Measurements from ENCODE around the gene FLNA.
"Not testable (repeated sequence)": the region's sequence is repeated elsewhere in the genome, so short reads cannot be mapped to it uniquely, and the experiment has no call there.

FLNA gene

DNA sequence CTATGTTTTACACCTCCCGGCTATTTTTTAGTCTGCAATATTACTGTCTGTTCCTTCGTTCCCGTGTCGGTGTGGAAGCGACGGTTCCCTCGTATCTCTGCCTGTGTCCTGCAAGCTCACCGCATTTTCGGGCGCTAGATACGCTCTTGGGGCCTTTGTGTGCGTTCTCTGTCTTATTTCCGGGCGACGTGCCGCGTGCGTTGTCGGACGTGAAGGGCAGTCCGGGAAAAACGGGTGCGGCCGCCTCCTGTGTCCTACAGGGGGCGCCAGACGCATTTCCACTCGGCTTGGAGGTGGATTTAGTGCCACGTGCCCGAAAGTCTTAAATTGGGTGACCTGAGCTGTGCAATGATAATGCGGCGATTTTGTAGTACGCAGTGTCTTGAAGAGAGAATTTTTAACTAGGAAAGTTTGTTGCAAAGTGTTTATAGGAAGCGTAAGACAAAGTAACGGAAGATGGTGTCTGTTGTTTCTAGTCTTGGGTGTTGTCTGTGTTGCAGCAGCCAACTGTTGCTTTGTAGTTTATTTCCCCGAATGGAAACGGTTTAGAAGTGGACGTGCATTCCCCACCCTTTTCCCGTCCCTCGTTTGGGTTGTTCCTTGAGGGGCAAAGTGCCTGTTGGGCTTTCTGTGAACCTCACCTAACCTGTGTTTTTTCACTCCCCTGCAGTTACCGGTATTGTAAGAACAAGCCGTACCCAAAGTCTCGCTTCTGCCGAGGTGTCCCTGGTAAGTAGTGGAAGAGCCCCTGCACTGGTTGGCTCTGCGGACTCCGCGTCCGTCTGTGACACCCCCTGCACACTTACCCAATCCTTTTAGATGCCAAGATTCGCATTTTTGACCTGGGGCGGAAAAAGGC is 24.5 kb upstream of the FLNA start:
- H3K36me3 ChIP-seq (ENCODE audit: control insufficient read depth, insufficient read depth, low read length) = no peaks in the 10 kb centered on the region
- TF ChIP-seq, protein P1, sequence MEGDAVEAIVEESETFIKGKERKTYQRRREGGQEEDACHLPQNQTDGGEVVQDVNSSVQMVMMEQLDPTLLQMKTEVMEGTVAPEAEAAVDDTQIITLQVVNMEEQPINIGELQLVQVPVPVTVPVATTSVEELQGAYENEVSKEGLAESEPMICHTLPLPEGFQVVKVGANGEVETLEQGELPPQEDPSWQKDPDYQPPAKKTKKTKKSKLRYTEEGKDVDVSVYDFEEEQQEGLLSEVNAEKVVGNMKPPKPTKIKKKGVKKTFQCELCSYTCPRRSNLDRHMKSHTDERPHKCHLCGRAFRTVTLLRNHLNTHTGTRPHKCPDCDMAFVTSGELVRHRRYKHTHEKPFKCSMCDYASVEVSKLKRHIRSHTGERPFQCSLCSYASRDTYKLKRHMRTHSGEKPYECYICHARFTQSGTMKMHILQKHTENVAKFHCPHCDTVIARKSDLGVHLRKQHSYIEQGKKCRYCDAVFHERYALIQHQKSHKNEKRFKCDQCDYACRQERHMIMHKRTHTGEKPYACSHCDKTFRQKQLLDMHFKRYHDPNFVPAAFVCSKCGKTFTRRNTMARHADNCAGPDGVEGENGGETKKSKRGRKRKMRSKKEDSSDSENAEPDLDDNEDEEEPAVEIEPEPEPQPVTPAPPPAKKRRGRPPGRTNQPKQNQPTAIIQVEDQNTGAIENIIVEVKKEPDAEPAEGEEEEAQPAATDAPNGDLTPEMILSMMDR (IDR thresholded peaks at IDR 0.05) = peak; percentile 91
- peak overlapping the region; percentile 95 for H3K9ac ChIP-seq
- H3K4me3 ChIP-seq (ENCODE audit: low read depth, low read length) = peak overlapping the region; percentile 97
- peak overlapping the region; percentile 100 for H3K27ac ChIP-seq
- no peaks in the 10 kb centered on the region for H3K27me3 ChIP-seq (ENCODE audit: control insufficient read depth, insufficient read depth, low read length)
- peak overlapping the region; percentile 56 for H2AFZ ChIP-seq
- H3K79me2 ChIP-seq = no peaks in the 10 kb centered on the region
- H3K4me2 ChIP-seq (ENCODE audit: low read length) = peak overlapping the region; percentile 79
- no peaks in the 10 kb centered on the region for H3K4me1 ChIP-seq
- H3K9me3 ChIP-seq (ENCODE audit: control insufficient read depth, low read length) = no peaks in the 10 kb centered on the region

GRCh38 chrX:154397888-154398667 is 23.6 kb upstream of the FLNA start, which contains the start of gene RPL10:
TSS of gene RPL10 (plus strand) at chrX:154398377. CDS start at chrX:154398520, 143 bp downstream.
- Histone ChIP-seq H3K9me3 (ENCODE audit: control insufficient read depth, low read length) (no peaks in the 10 kb centered on the region), H3K27ac (peak within 1 kb of the TSS; percentile 100), H3K27me3 (ENCODE audit: control insufficient read depth, insufficient read depth, low read length) (no peaks in the 10 kb centered on the region), H3K9ac (peak within 1 kb of the TSS; percentile 95), H3K79me2 (no peaks in the 10 kb centered on the region), H3K4me3 (ENCODE audit: low read depth, low read length) (peak within 1 kb of the TSS; percentile 97), H3K4me1 (no peaks in the 10 kb centered on the region), H3K36me3 (ENCODE audit: control insufficient read depth, insufficient read depth, low read length) (no peaks in the 10 kb centered on the region), H3K4me2 (ENCODE audit: low read length) (peak within 1 kb of the TSS; percentile 83), H2AFZ (peak within 1 kb of the TSS; percentile 84)
- TF ChIP-seq, protein P1 (IDR thresholded peaks at IDR 0.05) = no peak

DNA sequence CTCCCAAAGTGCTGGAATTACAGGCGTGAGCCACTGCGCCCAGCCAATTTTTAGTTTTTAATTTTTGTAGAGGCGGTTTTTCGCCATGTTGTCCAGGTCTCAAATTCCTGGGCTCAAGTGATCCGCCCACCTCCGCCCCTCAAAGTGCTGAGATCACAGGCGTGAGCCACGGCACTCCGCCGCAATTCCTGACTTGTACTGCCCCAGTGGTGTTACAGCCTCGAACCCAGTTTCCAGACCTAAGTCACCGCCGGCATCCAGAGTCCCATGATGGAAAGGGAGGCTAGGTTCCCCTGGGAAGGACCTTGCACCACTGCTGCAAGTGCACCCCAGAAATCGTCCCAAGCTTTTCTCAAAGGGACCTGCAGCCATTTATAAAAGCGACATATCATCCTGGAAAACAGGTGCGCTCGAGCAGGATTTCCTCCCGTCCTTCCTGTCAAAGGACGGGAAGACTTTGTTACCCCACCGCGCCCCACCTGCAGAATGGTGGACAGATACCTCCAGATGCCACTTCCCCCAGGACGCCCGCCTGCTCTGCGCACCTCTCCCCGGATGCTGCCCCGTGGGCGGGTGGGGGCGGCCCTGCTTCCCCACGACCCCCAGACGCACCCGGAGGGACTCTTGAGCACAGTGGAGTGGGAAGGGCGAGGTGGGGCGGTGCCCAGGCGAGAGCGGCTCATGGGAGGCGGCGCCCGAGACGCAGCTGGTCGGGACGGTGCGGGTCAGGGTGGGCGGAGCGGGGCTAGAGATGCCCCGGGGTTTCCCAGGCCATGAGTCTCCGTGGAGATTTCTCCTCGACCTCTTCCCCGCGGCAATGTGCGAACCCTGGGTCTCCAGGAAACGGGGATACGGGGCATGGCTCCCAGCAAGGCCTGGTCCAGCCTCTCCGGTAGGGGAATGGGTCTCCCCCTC is 22.8 kb upstream of the FLNA start:
- no peak overlapping the region for H3K9ac ChIP-seq
- no peaks in the 10 kb centered on the region for H3K9me3 ChIP-seq (ENCODE audit: control insufficient read depth, low read length)
- H3K4me3 ChIP-seq (ENCODE audit: low read depth, low read length) = peak overlapping the region; percentile 97
- TF ChIP-seq, protein P1 (IDR thresholded peaks at IDR 0.05) = no peak
- peak overlapping the region; percentile 84 for H2AFZ ChIP-seq
- H3K36me3 ChIP-seq (ENCODE audit: control insufficient read depth, insufficient read depth, low read length) = no peaks in the 10 kb centered on the region
- no peaks in the 10 kb centered on the region for H3K27me3 ChIP-seq (ENCODE audit: control insufficient read depth, insufficient read depth, low read length)
- H3K27ac ChIP-seq = peak overlapping the region; percentile 100
- H3K79me2 ChIP-seq = no peaks in the 10 kb centered on the region
- peak overlapping the region; percentile 83 for H3K4me2 ChIP-seq (ENCODE audit: low read length)
- H3K4me1 ChIP-seq = no peaks in the 10 kb centered on the region

DNA sequence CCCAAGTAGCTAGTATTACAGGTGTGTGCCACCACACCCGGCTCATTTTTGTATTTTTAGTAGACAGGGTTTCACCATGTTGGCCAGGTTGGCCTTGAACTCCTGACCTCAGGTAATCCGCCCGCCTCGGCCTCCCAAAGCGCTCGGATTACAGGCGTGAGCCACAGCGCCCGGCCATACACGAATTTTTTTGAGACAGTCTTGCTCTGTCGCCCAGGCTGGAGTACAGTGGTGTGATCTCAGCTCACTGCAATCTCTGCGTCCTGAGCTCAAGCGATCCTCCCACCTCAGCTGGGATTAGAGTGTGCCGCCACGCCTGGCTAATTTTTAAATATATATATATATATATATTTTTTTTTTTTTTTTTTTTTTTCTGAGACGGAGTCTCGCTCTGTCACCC is 21.9 kb upstream of the FLNA start:
- H3K79me2 ChIP-seq; H3K9me3 ChIP-seq (ENCODE audit: control insufficient read depth, low read length); H3K27me3 ChIP-seq (ENCODE audit: control insufficient read depth, insufficient read depth, low read length); H3K27ac ChIP-seq; H2AFZ ChIP-seq; H3K4me2 ChIP-seq (ENCODE audit: low read length); H3K4me3 ChIP-seq (ENCODE audit: low read depth, low read length); H3K4me1 ChIP-seq; H3K36me3 ChIP-seq (ENCODE audit: control insufficient read depth, insufficient read depth, low read length); H3K9ac ChIP-seq: not testable (repeated sequence)

GRCh38 chrX:154389812-154390747 is 15.6 kb upstream of the FLNA start:
- H3K9ac ChIP-seq; H2AFZ ChIP-seq; H3K27ac ChIP-seq; H3K79me2 ChIP-seq; H3K27me3 ChIP-seq (ENCODE audit: control insufficient read depth, insufficient read depth, low read length); H3K36me3 ChIP-seq (ENCODE audit: control insufficient read depth, insufficient read depth, low read length); H3K4me3 ChIP-seq (ENCODE audit: low read depth, low read length); H3K4me1 ChIP-seq; H3K9me3 ChIP-seq (ENCODE audit: control insufficient read depth, low read length); H3K4me2 ChIP-seq (ENCODE audit: low read length): not testable (repeated sequence)

DNA sequence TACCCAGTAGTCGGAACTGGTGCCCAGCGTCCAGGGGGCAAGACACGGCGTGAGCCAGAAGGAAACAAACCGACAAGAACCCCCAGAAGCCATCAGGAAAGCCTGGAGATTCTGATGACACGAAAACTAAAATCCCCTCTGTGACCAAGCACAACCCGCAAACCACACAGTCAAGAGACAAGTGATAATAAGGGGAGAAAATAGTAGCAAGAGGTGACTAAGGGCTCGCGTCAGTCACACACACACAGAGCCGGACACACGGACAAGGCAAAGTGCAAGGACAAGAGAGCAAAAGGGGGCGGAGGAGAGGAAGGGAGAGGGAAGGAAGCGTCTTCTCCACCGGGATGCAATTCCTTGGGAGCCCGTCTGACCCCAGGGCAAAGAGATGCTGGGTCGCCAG is 14.2 kb upstream of the FLNA start:
- H3K27ac ChIP-seq; H3K4me3 ChIP-seq (ENCODE audit: low read depth, low read length); H3K4me1 ChIP-seq; H3K9me3 ChIP-seq (ENCODE audit: control insufficient read depth, low read length); H3K36me3 ChIP-seq (ENCODE audit: control insufficient read depth, insufficient read depth, low read length); H2AFZ ChIP-seq; H3K79me2 ChIP-seq; H3K4me2 ChIP-seq (ENCODE audit: low read length); H3K9ac ChIP-seq; H3K27me3 ChIP-seq (ENCODE audit: control insufficient read depth, insufficient read depth, low read length): not testable (repeated sequence)

- H3K9ac ChIP-seq; H3K27me3 ChIP-seq (ENCODE audit: control insufficient read depth, insufficient read depth, low read length); H2AFZ ChIP-seq; H3K27ac ChIP-seq; H3K4me3 ChIP-seq (ENCODE audit: low read depth, low read length); H3K79me2 ChIP-seq; H3K36me3 ChIP-seq (ENCODE audit: control insufficient read depth, insufficient read depth, low read length); H3K4me1 ChIP-seq; H3K4me2 ChIP-seq (ENCODE audit: low read length); H3K9me3 ChIP-seq (ENCODE audit: control insufficient read depth, low read length): not testable (repeated sequence)
These were observed 13.7 kb upstream of the FLNA start for GRCh38 chrX:154388094-154388493.

Measured in parathyroid adenoma (tissue), 2 donors.